Urothelium cell line (cell line): ENCODE measurements around the gene PCED1B.
"Not testable (repeated sequence)": the region's sequence is repeated elsewhere in the genome, so short reads cannot be mapped to it uniquely, and the experiment has no call there.

ENCODE experiments used
- DNase-seq: peaks from one replicate; pipeline ENCODE4 v3.0.0; 2011; ENCODE audit warnings: low spot score, mixed read lengths
- FAIRE-seq: peaks from 2 replicates; lab custom pipeline; 2011; peaks lifted over from hg19 to GRCh38; lab: Jason Lieb, UNC

PCED1B gene

GRCh38 chr12:47160316-47161244 is 81.2 kb downstream of the PCED1B start:
- DNase-seq: no peak
- FAIRE-seq: no peak

DNA sequence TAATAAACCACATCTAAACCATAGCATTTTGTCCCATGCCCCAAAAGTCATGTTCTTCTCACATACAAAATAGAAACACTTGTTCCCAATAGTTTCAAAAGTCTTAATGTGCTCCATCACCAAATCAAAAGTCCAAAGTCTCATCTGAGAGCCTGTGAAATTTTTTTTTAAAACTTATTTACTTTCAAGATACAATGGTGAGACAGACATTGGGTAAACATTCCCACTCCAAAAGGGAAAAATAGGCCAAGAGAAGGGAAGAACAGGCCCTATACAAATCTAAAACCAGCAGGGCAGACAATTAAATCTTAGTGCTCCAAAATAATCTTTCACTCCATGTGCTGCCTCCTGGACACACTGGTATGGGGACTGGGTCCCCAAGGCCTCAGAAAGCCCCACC is 84.7 kb downstream of the PCED1B start:
- FAIRE-seq: no peak
- DNase-seq: no peak

- DNase-seq: no peak
- no peak for FAIRE-seq
Measured at GRCh38 chr12:47164724-47165439, 85.5 kb downstream of the PCED1B start.

DNA sequence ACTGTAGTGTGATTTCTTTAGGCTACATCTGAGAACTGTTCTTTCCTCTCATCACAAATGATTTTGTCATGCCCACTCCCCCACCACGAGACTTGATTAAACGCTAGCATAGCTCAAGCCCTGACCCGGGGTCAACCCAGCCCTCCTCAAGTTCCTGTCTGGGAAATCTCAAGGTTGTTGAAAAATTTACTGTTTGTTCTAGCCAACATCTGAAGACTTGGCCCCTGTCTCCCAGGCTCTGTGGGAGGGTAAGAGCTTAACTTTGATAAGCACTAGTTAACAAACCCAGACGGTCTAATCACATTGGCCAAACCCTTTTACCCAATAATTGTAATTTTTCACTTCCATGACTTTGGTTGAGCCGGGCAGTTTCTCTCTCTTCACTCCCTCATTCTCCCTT is 86.5 kb downstream of the PCED1B start:
- no peak for FAIRE-seq
- no peak for DNase-seq

- FAIRE-seq (no peak), DNase-seq (no peak)
Measured at GRCh38 chr12:47166365-47166764, 86.9 kb downstream of the PCED1B start.

GRCh38 chr12:47170281-47170680 is 90.9 kb downstream of the PCED1B start:
- FAIRE-seq, DNase-seq: not testable (repeated sequence)

DNA sequence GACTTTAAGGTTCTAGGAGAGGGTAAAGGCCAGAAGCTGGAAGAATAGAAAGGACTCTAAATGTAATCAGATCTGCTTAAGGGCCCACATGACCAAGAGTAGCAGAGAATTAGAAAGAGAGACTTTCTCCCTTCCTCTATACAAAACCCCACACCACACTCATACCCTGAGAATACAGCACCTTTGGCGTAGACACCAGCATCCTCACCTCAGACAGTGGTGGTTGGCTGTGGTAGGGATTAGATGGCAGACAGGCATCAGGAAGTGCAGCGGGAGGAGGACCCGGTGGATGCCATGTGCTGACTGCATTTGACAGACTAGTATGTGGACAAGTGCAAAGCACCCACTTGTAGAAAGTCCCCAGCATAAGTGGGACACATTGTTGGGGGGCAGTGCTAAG is 98.6 kb downstream of the PCED1B start:
- FAIRE-seq (no peak), DNase-seq (no peak)

GRCh38 chr12:47182164-47182938 is 102.9 kb downstream of the PCED1B start:
- not testable (repeated sequence) for FAIRE-seq, DNase-seq

GRCh38 chr12:47184229-47184628 is 104.8 kb downstream of the PCED1B start:
- DNase-seq (no peak), FAIRE-seq (no peak)

DNA sequence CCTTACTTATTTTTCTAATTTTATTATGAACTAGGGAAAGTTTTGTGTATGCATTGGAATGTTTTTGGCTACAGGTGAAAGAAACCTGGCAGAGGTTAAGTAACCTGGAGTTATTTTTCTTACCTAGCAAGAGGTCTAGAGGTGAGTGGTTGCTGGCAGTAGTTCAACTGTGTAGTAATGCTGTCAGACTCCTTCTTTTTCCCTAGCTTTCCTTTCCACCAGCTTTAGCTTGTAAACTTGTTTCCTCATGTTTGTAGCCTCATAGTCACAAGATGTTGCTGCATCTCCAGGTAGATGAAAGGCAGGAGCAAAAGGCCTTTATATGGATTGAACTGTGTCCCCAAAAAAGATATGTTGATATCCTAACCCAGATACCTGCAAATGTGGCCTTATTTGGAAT is 105.4 kb downstream of the PCED1B start:
- FAIRE-seq: no peak
- DNase-seq: no peak

DNA sequence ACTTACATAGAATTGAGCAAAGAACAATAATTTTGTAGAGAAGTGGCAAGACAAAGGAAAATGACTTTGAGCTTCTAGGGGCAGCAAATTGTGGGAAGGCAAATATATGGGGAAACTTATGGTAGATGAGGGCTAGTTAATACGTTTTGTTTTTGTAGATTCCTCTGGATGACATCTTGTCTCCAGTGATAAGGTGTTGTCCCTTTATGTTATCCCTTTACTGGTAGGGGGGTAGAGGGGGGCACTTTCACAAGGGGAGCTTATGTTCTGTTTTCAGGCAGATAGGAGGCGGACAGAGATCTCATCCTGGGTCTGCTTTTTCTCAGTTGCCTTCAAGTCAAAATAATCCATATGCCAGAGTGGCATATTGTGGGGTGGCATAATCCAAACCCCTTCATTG is 106.8 kb downstream of the PCED1B start:
- no peak for FAIRE-seq
- DNase-seq: no peak

DNA sequence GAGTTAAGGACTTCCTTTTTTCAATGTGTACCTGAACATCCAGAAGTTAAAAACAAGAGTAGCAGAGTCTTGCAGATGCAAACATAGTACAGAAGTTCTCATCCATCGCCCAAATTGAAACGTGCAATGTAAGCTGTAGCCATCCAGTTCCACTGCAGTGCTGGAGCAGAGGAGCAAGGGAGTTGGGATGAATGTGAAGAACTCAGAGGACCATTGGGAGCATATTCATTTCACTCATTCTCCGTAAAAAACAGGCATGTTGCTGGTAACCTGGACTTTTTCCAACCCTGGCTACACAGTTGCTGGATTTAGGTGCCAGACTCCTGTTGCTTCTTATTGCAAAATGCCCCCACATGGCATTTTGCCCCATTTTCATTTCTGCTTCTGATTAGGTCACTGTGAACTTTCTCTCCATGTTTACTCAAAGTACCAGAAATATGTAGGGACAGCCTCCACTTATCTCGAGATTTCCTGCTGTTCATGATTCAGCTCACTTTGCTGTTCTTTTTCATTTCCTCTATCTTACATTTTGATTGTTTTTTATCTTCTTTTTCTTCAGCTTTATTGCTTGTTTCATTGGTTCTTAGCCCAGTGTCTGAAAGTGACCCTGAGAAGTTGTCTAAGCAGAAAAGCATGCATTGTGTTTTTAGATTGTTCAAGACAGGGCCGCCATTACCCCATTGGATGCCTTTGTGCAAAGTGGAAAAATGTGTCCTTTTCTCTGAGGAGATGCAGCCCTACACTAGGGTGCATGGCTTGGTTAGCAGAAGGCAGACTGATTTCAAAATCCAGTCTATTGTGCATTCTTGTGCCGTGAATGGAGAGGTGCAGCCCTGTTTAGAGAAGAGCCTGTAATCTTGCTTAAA is 109.4 kb downstream of the PCED1B start:
- FAIRE-seq (no peak), DNase-seq (no peak)

DNA sequence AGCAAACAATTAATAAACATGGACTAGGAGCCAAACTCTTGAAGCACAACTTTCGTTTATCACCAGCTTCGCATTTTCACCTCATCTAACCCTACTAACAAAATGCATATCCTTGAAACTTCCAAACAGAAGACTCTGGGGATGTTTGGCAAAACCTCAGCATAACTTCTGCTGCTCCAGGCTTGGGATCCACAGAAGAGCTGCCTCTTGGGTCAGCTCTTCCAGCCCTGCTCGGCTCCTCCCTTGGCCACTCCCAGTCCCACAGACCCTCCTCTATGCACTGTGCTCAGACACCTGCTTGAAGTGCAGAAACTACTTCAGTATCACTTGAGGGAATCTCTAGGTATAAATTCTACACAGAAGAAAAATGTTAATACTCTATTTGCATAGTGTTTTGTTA is 110.3 kb downstream of the PCED1B start:
- no peak for DNase-seq
- FAIRE-seq: no peak

GRCh38 chr12:47190271-47190750 is 110.9 kb downstream of the PCED1B start:
- peak; percentile 26 for DNase-seq

GRCh38 chr12:47190905-47191304 is 111.5 kb downstream of the PCED1B start:
- DNase-seq (no peak), FAIRE-seq (no peak)

More at GRCh38 chr12:47190271-47190750, 110.9 kb downstream of the PCED1B start:
- FAIRE-seq: no peak

DNA sequence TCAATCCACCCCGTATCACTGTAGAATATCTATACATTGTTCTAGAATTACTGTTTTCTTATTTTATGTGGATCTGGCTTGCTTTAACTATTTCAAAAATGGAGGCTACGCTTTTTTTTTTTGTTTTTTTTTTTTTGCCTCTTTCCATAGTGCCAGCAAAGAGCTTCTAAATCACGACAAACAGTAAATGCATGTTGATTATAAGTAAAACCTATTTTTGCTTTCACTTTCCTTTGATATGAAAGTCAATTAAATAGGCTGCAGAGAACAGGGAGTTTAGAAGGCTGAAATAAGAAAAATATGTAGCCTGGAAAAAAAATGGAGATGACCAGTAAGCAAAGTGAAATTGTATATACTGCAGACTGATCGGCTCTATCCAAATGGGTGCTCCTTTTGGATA is 112.6 kb downstream of the PCED1B start:
- FAIRE-seq (no peak), DNase-seq (no peak)

DNA sequence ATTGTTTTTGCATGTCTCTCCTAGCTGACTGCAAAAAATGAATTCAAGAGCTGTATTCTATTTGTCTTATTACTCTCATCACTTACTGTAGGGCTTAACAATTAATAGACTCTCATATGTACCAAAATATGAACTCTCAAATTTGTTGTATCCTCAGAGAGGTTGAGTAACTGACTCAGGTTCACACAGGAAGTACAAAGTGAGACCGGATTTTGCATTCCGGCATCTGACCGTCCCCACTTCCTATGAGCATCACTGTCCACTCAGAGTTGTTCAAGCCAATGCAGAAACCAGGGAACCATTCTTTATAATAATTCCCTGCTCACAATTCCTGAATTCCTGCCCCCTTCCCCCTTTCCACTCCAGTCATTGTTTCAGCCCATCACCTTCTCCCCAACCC is 113.6 kb downstream of the PCED1B start:
- DNase-seq (no peak), FAIRE-seq (no peak)

DNA sequence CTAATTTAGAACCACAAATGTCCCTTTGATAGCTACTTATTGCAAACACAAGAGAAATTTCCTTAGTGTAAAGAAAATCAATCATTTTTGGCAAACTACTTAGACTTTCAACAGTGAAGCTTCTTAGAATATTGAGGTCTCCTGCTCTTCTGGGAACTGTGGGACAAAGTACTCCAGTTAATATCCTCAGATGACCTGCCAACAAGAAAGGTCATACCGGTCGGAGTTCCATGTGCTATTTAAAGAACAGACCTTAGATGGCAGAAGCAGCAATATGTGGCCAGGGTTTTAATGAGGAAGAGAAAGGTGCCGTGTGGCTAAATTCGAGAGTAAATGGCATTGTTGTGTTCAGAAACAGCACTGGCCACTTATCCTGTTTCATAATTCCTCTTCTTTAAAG is 115.1 kb downstream of the PCED1B start:
- no peak for FAIRE-seq
- DNase-seq: no peak

- FAIRE-seq (no peak), DNase-seq (no peak)
Measured at GRCh38 chr12:47200446-47200845, 121.0 kb downstream of the PCED1B start.

- DNase-seq, FAIRE-seq: not testable (repeated sequence)
Measured at GRCh38 chr12:47201190-47201589, 121.8 kb downstream of the PCED1B start.
